Duodenal mucosa (tissue), 2 donors: Measurements from ENCODE around the gene CLIP1.
"Not testable (repeated sequence)": the region's sequence is repeated elsewhere in the genome, so short reads cannot be mapped to it uniquely, and the experiment has no call there.

Experiments
- H3K27ac ChIP-seq: one replicate; pipeline ENCODE4 v1.7.0; 2013; ENCODE audit warnings: low read depth, low read length
- H3K27me3 ChIP-seq, 2 donors: one replicate each; pipeline ENCODE4 v1.7.0; 2013; ENCODE audit warnings: low read length in 2 of 2, control low read depth in 1 of 2; ENCODE audit not compliant: insufficient read depth in 2 of 2, control insufficient read depth in 1 of 2
- H3K36me3 ChIP-seq, 2 donors: one replicate each; pipeline ENCODE4 v1.7.0; 2013; ENCODE audit warnings: low read length in 2 of 2, control low read depth in 1 of 2; ENCODE audit not compliant: insufficient read depth in 2 of 2, control insufficient read depth in 1 of 2
- H3K4me1 ChIP-seq, 2 donors: one replicate each; pipeline ENCODE4 v1.7.0; 2013; ENCODE audit warnings: low read length in 2 of 2, control low read depth in 1 of 2; ENCODE audit not compliant: insufficient read depth in 2 of 2, control insufficient read depth in 1 of 2
- H3K4me3 ChIP-seq, 2 donors: one replicate each; pipeline ENCODE4 v1.7.0; 2013; ENCODE audit warnings: low read length in 2 of 2, low read depth in 1 of 2
- H3K9ac ChIP-seq, 2 donors: one replicate each; pipeline ENCODE4 v1.7.0; 2013; ENCODE audit warnings: low read length in 2 of 2, low read depth in 1 of 2
- H3K9me3 ChIP-seq, 2 donors: one replicate each; pipeline ENCODE4 v1.7.0; 2013; ENCODE audit warnings: low read length in 2 of 2, control low read depth in 1 of 2; ENCODE audit not compliant: control insufficient read depth in 1 of 2

CLIP1 gene

GRCh38 chr12:122362755-122363154 is 59.7 kb downstream of the CLIP1 start:
- Histone ChIP-seq H3K36me3 (peaks cover 16 to 35% of the 10 kb centered on the region in 2 donors), H3K4me1 (peaks cover 0 to under 1% of the 10 kb centered on the region in 2 donors), H3K4me3 (no peak overlapping the region), H3K9ac (no peak overlapping the region), H3K9me3 (no peaks in the 10 kb centered on the region), H3K27ac (no peak overlapping the region), H3K27me3 (no peaks in the 10 kb centered on the region)

- not testable (repeated sequence) for H3K27ac ChIP-seq, H3K9ac ChIP-seq, H3K9me3 ChIP-seq, H3K4me1 ChIP-seq, H3K4me3 ChIP-seq, H3K27me3 ChIP-seq
- peaks cover 26 to 48% of the 10 kb centered on the region in 2 donors for H3K36me3 ChIP-seq
Measured at GRCh38 chr12:122358403-122358802, 64.1 kb downstream of the CLIP1 start.

- not testable (repeated sequence) for H3K4me3 ChIP-seq, H3K9me3 ChIP-seq, H3K4me1 ChIP-seq, H3K9ac ChIP-seq, H3K27ac ChIP-seq, H3K27me3 ChIP-seq
- H3K36me3 ChIP-seq, result peaks cover 26 to 49% of the 10 kb centered on the region in 2 donors
Measured at GRCh38 chr12:122357536-122357935, 64.9 kb downstream of the CLIP1 start.

GRCh38 chr12:122356991-122357390 is 65.5 kb downstream of the CLIP1 start:
- not testable (repeated sequence) for H3K4me3 ChIP-seq, H3K9ac ChIP-seq, H3K27me3 ChIP-seq, H3K4me1 ChIP-seq, H3K9me3 ChIP-seq, H3K27ac ChIP-seq
- peaks cover 26 to 54% of the 10 kb centered on the region in 2 donors for H3K36me3 ChIP-seq

GRCh38 chr12:122356192-122356635 is 66.3 kb downstream of the CLIP1 start:
- Histone ChIP-seq H3K9me3 (no peaks in the 10 kb centered on the region), H3K36me3 (peaks cover 26 to 49% of the 10 kb centered on the region in 2 donors), H3K9ac (no peak overlapping the region)

GRCh38 chr12:122355706-122356105 is 66.8 kb downstream of the CLIP1 start:
- Histone ChIP-seq H3K36me3 (peaks cover 24 to 46% of the 10 kb centered on the region in 2 donors), H3K9me3 (no peaks in the 10 kb centered on the region), H3K4me3 (no peak overlapping the region), H3K4me1 (peaks cover 0 to 1% of the 10 kb centered on the region in 2 donors), H3K27ac (no peak overlapping the region), H3K27me3 (no peaks in the 10 kb centered on the region), H3K9ac (no peak overlapping the region)

More at GRCh38 chr12:122356192-122356635, 66.3 kb downstream of the CLIP1 start:
- no peaks in the 10 kb centered on the region for H3K4me1 ChIP-seq
- H3K27me3 ChIP-seq, result no peaks in the 10 kb centered on the region
- no peak overlapping the region for H3K27ac ChIP-seq
- no peak overlapping the region for H3K4me3 ChIP-seq

- peaks cover 0 to 4% of the 10 kb centered on the region in 2 donors for H3K4me1 ChIP-seq
- no peaks in the 10 kb centered on the region for H3K27me3 ChIP-seq
- no peaks in the 10 kb centered on the region for H3K9me3 ChIP-seq
- H3K27ac ChIP-seq, result no peak overlapping the region
- no peak overlapping the region for H3K9ac ChIP-seq
- peaks cover 21 to 44% of the 10 kb centered on the region in 2 donors for H3K36me3 ChIP-seq
- H3K4me3 ChIP-seq, result no peak overlapping the region
Measured at GRCh38 chr12:122354958-122355641, 67.4 kb downstream of the CLIP1 start.

GRCh38 chr12:122352394-122352793 is 70.1 kb downstream of the CLIP1 start:
- Histone ChIP-seq H3K36me3 (peaks cover 12 to 37% of the 10 kb centered on the region in 2 donors), H3K27me3 (no peaks in the 10 kb centered on the region), H3K9me3 (no peaks in the 10 kb centered on the region), H3K27ac (no peak overlapping the region), H3K4me1 (peaks cover 3 to 10% of the 10 kb centered on the region in 2 donors), H3K9ac (no peak overlapping the region), H3K4me3 (no peak overlapping the region)

- H3K27ac ChIP-seq, result no peak overlapping the region
- H3K27me3 ChIP-seq, result no peaks in the 10 kb centered on the region
- H3K9ac ChIP-seq, result no peak overlapping the region
- no peaks in the 10 kb centered on the region for H3K9me3 ChIP-seq
- H3K4me3 ChIP-seq, result no peak overlapping the region
- peaks cover 3 to 10% of the 10 kb centered on the region in 2 donors for H3K4me1 ChIP-seq
- H3K36me3 ChIP-seq, result peaks cover 12 to 42% of the 10 kb centered on the region in 2 donors
Measured at GRCh38 chr12:122350141-122350848, 72.2 kb downstream of the CLIP1 start.

- H3K4me1 ChIP-seq, result peaks cover 3 to 10% of the 10 kb centered on the region in 2 donors
- H3K4me3 ChIP-seq, result no peak overlapping the region
- H3K27ac ChIP-seq, result no peak overlapping the region
- H3K27me3 ChIP-seq, result no peaks in the 10 kb centered on the region
- no peaks in the 10 kb centered on the region for H3K9me3 ChIP-seq
- H3K9ac ChIP-seq, result no peak overlapping the region
- H3K36me3 ChIP-seq, result peaks cover 3 to 30% of the 10 kb centered on the region in 2 donors
Measured at GRCh38 chr12:122349078-122349477, 73.4 kb downstream of the CLIP1 start.
